HG02678 (cell line): Measurements from ENCODE around the gene FHIP1A.
"Not testable (repeated sequence)": the region's sequence is repeated elsewhere in the genome, so short reads cannot be mapped to it uniquely, and the experiment has no call there.

Experiments
- ATAC-seq: cut with Tn5 transposase; IDR thresholded peaks from one replicate; pipeline ENCODE4 v1.9.1; 2021; ENCODE audit warnings: mild to moderate bottlenecking, moderate library complexity; ENCODE audit not compliant: unreplicated experiment

Gene FHIP1A

DNA sequence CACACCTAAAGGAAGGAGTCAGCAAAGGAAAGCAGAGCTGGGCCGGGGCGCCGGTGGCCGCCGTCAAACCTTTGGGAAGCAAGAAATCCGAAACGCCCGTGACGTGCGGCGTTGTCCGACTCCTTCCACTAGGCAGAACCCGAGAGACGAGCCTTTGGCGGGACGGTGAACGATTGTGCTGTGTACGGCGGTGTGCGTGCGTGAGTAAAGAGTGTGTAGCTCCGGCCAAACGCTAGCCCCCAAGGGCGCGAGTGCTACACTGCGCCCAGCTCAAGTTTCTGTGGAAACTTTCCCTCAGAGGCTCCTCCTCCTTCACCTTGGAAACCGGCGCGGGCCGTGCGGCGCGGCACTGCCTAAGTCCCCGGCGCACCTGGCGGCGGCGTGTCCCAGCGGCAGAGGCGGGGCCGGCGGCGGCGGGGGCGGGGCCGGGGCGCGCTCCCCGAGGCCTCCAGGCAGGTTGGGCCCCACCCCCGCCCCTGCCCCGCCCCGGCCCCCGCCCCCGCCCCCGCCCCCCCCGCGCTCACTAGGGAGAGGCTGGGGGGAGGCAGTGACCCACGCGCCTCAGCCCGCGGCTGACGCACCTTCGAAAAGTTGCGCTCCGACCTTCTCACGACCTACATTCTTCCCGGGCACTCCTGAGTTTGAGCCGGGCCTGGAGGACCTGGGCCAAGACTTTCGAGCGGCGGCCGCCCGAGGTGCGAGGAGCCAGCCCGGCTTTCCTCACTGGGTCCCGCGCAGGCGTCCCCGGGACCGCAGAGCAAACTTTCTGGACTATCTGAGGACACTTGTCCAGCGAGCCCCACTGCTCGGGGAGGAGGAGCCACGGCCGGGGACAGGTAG, at the start of gene FHIP1A:
TSS of gene FHIP1A (plus strand) at position 547 of the 840 bp plus-strand sequence. CDS start 157,084 bp downstream, outside the sequence.
- peak; percentile 85 for ATAC-seq

DNA sequence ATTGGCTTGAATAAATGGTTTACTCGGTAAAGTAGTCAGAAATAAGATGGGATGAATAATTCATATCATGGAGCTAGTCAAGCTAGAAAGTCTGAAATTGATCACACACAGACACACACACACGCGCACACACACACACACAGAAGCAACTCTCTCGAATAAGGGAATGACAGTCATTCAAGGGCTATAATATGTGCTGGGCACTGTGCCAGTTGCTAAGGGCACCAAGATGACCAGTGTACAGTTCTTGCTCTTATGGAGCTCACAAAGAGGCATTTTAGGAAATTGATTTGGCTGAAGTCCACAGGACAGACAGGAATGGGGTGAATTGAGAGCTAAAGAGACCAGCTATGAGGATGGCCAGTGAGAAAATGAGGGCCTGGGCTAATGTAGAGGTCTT, 49.4 kb upstream of the FHIP1A start:
- no peak for ATAC-seq

DNA sequence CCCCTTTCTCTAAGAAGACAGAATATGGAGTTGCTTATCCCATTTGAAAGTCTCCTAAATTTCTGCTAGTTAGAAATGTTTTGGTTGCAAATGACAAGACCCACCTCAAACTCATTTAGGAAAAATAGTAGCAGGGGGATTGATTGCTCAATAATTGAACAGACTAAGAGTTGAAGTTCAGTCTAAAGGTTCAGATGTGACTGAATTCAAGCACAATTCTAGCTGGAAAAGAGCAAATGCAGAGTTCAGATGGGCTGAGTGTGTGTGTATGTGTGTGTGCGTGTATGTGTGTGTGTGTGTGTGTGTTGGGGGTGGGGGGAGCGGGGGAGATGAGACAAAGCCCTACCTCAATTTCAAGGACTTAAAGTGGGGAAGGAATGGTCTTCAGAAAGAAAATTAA, 47.9 kb upstream of the FHIP1A start:
- ATAC-seq: no peak

DNA sequence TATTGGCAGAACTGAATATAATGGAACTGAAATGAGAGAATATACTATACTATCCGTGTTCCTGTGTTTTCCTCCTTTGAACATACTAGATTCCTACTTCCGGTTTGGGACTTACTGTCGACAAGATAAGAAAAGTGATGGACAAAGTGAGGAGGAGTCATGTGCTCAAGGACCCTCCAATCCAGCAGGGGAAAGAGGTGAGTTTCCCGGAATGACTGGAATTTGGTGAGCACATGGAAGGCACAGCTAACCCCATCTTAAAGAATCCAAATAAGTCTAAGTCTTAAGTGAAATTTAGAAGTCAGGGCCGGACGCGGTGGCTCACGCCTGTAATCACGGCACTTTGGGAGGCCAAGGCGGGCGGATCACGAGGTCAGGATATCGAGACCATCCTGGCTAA, 47.0 kb upstream of the FHIP1A start:
- ATAC-seq: no peak

DNA sequence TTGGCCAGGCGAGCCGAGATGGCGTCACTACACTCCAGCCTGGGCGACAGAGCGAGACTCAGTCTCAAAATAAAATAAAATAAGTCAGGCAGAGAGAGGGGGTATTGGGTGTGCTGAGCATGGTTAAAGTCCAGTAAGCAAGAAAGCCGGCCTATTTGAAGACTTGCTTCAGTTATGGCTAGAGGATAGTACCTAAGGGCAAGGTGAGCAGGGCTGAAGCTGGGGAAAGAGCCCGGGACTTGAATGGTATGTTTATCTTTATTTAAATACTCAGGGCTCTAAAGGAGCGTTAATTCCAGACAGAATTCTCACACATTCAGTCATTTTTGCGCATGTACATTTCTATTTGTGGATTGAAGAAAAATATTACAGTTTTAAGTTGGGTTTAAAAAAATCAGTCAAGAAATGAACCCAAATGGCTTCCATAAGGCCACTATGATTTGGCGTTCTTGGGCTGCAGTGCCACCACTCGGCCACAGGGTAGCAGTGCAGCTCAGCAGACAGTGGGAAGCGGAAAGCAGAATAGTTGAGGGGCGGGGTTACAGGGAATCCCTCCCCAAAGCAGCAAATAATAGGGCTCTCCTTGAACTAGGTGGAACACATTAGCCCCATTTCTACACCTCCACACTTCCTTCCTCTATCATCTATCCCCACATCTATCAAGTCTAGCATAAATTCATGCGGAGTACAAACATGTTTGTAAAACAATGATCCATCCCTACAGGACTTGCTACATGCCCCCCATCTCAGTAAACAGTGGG, 46.4 kb upstream of the FHIP1A start:
- peak; percentile 99 for ATAC-seq

DNA sequence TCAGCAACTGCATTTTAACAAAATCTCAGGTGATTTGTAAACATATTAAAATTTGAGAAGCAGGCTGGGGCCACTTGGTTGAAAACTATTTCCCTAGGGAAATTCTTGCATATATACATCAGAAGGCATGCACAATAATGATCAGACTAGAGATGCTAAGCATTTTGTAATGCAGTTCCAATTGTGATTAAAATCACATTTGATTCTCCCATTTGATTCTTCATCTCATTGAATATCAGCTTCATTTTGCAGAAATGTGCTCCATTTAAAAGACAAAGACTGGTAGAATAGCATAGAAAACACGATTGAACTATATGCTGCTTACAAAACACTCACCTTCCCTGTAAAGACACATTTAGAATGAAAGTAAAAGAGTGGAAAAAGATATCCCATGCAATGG, 32.4 kb upstream of the FHIP1A start:
- no peak for ATAC-seq

DNA sequence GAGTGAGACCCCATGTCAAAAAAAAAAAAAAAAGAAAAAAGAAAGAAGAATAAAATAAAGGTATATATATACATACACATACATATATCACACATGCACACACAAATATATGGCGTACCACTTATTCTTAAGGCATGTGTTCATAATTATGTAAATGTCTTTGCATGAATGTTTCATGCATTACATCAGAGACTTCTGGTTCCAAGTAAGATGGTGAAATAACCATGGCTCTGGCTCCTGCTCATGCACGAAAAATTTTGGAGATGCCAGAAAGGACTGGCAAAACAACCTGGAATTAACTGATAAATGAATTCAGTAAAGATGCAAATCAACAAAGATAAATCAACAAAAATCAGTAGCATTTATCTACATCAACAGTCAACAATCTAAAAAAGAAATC, 19.7 kb upstream of the FHIP1A start:
- ATAC-seq: no peak

DNA sequence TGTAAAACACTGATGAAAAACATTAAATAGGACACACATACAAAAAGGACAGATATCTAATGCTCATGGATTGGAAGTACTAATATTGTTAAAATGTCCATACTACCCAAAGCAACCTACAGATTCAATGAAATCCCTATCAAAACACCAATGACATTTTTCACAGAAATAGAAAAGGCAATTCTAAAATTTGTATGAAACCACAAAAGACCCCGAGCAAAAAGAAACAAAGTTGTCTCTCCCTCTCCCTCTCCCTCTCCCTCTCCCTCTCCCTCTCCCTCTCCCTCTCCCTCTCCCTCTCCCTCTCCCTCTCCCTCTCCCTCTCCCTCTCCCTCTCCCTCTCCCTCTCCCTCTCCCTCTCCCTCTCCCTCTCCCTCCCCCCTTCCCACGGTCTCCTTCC, 19.2 kb upstream of the FHIP1A start:
- ATAC-seq: not testable (repeated sequence)

DNA sequence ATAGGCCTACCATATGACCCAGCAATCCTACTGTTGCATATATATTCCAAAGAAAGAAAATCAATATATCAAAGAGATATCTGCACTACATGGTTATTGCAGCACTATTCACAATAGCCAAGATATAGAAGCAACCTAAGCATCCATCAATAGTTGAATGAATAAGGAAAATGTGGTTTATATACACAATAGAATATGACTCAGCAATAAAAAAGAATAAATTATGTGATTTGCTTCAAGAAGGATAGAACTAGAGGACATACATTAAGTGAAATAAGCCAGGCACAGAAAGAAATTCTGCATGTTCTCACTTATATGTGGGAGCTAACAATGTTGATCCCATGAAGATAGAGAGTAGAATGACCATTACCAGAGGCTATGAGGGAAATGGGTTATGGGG, 13.1 kb upstream of the FHIP1A start:
- ATAC-seq: no peak

DNA sequence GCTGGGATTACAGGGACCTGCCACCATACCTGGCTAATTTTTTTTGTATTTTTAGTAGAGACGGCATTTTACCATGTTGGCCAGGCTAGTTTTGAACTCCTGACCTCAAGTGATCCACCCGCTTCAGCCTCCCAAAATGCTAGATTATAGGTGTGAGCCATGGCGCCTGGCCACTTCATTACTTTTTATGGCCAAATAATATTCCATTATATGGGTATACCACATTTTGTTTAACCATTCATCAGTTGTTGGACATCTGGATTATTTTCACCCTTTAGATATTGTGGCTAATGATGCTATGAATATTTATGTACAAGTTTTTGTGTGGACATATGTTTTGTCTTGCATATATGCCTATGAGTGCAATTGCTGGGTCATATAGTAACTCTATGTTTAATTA, 8.6 kb upstream of the FHIP1A start:
- ATAC-seq: no peak

DNA sequence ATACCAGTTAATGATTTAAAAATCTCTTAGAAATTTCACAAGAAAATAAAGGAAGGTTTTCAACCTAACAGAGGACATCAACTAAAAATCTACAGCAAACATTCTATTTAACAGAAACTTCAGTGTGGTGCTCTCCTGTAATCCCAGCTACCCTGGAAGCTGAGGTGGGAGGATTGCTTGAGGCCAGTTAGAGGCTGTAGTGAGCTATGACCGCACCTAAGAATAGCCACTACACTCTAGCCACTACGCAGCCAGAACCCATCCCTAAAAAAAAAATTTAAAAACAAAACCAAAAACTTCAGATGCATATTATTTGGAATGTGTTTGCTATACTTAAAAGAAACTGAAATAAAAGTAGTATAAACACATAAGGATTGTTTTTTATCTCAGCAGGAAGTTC, 7.2 kb upstream of the FHIP1A start:
- no peak for ATAC-seq

DNA sequence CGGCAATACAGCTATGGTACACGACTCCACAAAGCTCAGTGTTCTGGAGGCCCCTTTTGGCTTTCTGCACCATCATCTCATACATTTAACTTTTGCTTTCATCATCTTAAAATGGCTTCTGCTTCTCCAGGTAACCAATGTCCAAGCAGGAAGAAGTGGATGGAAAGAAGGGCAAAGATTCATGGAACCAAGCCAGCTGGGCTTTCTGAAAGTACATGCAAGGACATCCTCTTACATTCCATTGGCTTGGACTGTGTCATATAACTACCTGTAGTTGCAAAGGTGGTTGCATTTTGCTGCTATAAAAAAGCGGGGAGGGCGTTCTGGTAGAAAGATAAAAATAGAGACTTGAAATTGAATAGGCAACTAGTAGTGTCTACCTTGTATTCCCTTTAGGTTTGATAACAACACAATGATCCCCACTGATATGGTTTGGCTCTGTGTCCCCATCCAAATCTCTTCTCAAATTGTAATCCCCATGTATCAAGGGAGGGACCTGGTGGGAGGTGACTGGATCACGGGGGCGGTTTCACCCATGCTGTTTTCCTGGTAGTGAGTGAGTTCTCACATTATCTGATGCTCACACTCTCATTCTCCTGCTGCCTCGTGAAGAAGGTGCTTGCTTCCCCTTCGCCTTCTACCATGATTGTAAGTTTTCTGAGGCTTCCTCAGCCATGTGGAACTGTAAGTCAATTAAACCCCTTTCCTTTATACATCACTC, 6.7 kb upstream of the FHIP1A start:
- ATAC-seq: no peak

DNA sequence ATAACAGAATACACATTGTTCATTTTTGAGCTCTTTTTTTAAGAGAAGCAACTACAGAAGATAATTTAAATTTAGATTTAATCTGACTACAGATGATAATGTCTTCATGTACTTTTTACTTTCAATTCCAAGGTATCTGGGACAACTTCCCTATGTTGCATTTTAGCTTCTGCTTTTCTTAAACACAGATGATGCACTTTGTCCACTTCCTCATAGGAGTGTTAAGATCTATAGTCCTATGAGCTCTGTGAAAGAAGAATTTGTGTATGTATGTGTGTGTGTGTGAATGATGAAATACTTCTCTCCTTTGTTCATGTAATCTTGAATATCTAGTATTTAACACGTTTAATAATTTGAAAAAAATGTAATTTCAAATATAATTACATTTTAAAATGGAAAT, 5.3 kb upstream of the FHIP1A start:
- no peak for ATAC-seq

DNA sequence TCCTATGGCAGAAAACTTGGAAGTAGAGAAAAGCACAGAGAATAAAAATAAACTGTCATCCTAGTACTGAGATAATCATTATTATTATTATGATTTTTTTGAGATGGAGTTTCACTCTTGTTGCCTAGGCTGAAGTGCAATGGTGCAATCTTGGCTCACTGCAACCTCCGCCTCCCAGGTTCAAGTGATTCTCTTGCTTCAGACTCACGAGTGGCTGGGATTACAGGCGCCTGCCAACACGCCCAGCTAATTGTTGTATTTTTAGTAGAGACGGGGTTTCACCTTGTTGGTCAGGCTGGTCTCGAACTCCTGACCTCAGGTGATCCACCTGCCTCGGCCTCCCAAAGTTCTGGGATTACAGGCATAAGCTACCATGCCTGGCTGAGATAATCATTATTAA, 4.2 kb upstream of the FHIP1A start:
- ATAC-seq: not testable (repeated sequence)

DNA sequence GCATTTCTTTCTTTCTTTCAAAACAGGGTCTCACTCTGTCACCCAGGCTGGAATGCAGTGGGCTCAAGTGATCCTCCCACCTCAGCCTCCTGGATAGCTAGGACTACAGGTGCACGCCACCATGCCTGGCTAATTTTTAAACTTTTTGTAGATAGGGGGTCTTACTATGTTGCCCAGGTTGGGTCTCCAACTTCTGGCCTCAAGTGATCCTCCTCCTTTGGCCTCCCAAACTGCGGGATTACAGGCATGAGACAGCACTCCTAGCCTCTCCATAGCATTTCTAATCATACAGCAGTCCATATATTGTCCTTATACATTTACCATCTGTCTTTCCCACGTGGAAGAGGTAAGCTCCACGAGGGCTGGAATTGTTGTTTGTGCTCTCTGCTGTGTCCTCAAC, 2.0 kb upstream of the FHIP1A start:
- ATAC-seq: no peak

DNA sequence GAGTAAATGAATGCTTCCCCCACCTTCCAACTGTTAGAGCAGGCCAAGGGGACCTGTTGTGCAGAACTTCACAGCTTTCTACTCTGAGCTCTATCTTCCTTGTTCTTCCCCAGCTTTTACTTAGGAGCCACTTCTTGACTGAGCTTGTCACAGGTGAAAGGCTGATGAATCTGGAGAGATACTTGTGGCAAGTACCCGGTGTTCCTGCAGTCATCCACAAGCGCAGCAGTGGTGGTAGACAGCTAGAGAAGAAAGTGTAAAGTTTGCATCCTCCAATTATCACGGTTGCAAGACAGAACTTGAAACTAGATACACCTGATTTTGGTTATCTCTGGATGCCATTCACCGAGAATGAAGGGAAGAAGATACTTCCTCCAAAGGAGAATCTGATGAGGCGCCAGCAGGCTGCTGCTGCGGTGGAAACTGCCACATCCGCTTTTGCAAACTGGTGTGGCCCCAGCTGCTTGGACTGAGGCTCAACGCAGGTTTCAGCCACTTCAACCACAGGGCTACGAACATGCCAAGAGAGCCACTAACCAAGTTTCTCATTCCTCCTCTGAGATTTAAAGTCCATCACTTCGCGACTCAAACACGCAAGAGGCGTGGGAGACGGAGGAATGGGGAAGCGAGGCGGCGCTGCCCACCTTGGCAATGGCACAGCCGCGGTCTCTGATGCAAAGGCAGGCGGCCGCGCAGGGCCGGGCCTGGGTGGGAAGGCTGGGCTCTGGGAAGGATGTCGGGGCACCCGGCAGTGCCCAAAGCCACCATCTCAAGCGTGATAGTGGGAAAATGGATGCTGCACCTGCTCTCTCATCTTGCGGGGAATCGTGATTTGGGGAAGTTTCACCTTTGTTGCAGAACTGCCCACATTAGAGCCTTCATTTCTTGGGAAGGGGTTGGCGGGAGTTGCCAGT, 1.3 kb upstream of the FHIP1A start:
- ATAC-seq: peak; percentile 82

DNA sequence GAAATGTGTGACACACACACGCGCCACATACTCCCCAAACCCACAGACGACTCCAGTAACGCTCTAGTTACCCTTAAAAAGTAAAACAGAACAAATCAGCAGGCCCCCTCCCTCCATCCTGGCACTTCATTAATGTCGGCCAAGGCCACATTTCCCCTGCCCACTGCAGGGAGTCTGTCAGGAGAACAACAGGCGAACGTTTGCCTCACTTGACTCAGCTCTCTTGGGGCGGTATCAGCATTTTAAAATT, 671 bp upstream of the FHIP1A start:
- peak; percentile 3 for ATAC-seq

DNA sequence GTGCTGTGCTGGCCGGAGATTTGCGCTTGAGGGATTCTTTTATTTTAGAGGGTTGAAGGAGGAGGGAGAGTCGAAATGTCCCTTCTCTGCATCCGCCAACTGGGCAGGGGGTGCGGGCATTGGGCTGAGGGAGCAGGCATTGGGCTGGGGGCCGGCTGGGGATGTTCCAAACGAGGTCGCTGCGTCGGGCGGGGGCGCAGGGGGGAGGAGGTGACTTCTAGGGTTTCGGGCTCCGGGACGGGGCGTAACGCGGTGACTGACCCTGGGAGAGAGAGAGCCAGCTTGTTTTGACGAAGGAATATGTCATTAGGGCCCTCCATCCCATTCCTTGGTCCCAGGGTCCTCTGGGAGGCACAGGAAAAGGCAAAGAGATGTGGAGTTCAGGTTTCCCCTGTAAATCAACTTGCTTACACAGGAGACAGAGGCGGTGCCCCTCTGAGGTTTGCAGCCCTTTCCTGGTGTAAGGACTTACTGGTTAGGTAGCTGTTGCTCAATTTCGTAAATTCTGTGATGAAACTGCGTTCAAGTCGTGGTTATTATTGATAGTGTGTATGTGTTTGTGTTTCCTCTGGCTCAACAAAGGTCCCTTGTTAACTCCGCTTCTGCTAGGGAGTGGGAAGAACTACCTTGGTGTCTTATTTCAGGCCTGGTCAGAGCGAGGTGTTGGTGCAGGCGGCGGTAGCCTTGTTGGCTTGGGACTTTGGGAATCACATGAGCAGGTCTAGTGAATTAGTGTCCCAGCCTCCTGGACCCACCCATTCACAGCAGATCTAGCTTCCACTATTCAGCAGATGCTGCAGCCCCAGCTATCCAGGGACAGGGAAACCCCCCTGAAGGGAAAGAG, 716 bp downstream of the FHIP1A start:
- ATAC-seq: no peak

DNA sequence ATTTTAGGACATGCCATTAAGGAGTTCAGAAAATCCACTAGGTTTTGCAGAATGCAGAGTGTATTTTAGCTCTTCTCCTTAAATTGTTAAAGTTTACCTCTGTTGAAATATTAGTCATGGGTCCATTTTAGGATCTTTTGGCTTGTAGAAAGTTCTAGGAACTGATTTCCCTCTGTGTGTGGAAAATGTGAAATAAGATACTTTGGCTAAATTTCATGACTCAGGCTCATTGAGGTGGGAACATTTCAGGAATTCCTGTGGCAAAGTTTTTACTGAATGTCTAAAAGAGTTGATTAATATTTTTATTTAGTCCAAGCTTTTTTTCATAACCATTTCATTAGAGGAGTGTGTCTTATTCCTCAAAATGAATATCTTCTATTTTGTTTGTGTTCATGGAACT, 7.0 kb downstream of the FHIP1A start:
- no peak for ATAC-seq

DNA sequence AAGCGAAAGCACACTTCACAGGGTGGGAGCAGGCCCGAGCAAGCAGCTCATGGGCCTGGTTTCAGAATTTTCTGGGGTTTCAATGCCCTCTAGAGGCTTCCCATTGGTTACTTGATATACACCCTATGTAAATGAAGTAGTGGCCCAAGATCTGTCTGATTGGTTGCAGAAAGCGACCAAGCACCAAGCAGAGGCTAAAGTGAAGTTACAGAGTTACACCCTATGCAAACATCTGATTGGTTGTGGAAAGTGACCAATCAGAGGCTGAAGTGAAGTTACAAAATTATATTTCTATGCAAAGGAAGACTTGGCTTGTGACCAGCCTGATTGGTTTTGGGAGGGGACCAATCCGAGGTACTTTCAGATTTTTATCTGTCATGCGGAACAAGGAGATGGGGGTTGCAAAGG, 8.2 kb downstream of the FHIP1A start:
- ATAC-seq: no peak
